Stimulated activated CD4-positive, alpha-beta T cell treated with anti-CD3 and anti-CD28 coated beads, TNF-alpha, amount 100 ng/mL, for 24 hours (primary cell): ENCODE results near the gene PIEZO2.
"Not testable (repeated sequence)": the region's sequence is repeated elsewhere in the genome, so short reads cannot be mapped to it uniquely, and the experiment has no call there.

ENCODE experiments used
- DNase-seq, 3 experiments: peaks; one replicate each; pipeline ENCODE4 v3.0.0-alpha.2; 2020; ENCODE audit warnings: low read depth in 3 of 3

Gene PIEZO2

DNA sequence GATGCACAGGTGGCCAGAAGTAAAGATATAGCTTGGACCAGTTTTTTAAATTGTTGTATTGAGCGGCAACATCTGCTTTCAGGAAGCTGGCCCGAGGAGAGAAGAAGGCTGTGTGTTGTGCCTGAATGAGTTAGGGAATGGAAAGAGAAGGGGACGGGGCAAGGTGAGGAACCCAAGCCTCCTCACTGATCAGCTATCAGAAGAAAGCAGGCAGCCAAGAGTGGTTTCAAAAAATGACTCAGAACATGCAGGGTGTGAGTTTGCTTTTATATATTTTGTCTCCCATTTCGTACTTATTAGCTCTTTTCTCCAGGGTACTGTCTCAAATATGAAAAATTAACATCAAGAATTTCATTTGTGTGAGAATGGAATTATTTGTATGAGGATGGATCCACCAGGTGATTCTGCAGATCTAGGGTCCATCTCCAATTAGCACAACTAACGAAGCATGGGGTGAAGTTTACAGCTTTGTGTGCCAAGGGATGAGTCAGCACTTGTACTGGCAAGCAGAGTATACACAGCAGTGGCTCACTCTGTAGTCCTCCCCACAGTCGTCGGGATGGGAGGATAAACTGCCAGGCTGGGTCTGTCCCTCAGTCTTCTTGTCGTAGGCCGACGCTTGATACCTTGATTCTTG is 175.7 kb downstream of the PIEZO2 start:
- DNase-seq = no peak

DNA sequence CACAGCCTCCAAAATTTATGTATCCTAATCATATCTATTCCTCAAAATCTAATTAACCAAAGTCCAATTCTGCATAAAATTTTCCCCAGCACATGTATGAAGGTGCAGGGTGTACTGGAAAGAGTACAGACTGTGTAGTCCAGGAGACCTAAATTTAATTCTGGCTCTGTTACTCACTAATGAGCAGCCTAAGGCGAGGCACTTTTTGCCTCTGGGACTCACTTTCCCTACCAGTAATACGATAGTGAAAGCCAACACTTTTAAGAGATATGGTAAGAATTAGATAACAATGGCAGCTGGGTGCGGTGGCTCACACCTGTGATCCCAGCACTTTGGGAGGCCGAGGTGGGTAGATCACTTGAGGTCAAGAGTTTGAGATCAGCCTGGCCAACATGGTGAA is 177.7 kb downstream of the PIEZO2 start:
- no peak for DNase-seq

DNA sequence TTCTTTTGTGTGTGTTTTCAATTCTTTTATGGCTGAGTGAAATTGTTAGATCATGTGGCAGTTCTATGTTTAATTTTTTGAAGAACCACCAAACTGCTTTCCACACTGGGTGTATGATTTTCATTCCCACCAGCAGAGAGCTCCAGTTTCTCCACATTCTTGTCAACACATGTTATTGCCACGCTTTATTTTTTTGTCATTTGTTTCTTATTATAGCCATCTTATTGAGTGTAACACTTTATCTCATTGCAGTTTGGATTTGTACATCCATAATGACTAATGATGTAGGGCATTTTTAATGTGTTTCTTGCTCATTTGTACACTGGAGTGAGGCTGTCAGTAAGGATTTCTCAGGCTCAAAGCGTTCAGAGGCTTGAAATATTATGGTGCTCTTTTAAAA is 184.2 kb downstream of the PIEZO2 start:
- DNase-seq = no peak

DNA sequence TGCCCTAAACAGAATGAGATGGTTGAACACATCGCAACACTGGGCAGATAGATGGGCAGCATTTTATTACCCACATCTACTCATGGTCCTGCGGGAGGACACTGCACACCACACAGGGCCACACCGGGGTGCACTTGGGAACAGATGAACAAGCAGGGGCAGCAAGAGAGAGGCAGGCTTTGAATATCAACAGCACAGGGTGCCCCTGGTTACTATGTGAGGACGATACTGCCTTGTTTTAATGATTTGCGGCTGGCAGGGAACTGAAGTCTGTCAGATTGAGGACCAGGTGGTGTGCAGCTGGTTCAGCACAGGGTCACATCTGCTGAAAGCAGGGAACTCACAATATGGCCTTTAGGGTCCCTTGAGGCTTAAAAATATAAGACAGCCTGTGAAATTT is 195.7 kb downstream of the PIEZO2 start:
- DNase-seq = no peak

DNA sequence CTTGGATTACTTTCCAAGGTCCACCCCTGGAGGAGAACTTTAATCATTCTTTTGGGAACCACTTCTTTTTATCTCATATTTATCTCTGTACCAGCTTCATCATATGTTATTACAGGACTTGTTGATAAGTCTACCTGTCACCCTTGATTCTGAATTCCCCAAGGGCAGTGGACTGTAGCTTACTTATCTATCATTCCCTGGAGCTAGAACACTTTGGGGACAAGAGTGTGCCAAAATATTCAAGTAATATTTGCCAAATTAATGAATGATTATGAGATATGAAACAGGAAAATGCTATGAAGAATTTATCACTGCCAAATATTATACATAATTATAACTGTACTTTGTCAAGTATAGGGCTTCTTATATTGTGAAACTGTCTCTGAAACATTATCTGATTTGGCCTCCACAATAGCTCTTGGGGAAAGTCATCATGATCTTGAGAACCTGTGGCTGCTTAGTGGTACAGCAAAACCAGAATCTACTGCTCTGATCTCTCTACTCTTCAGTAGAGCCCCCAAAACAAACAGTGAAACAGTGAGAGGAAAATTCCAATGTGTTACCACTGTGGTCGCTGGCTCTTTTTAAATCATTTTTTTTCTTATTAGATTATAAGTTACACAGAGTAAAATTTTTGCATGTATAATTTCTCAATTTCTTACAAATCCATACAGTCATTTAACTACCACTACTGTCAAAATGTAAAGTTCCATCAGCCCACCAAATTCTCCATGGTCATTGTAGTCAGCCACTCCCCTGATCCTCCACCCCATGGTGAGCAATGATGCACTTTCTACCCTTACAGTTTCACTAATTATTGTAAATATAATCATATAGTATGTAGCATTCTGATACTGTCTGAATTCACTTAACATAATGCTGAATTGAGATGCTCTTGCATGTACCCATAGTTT is 197.5 kb downstream of the PIEZO2 start:
- DNase-seq = no peak

DNA sequence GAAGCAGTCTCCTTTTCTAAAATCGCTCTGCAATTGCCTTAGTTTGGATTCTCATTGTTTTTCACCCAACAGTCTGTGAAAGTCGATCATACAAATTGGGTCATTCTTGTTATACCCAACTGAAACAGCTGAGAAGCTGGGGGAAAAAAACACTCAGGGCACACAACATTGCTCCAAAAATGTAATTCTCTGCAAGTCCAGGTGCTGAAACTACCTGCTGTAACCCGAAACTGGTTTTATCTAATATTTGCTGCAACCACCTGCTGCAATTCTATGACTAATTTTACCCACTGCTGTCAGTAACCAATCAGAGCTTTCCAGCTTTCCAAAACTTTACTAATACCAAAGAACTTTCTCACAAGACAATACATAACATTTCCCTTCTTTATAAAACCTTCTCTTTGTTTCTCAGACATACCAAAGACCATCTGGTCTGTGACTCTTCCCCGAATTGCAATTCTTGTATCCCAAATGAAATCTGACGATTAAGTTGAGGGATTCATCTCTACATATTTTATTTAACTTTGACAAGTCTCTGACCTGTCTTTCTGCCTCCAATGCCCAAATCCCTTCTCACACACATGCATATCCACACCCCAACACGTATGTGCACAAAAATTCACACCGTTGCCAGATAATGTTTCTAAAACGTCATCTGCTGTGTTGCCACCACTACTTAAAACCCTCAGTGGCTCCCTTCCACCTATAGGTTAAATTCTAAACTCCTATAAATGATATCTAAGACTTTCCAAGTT is 198.3 kb downstream of the PIEZO2 start:
- no peak for DNase-seq

DNA sequence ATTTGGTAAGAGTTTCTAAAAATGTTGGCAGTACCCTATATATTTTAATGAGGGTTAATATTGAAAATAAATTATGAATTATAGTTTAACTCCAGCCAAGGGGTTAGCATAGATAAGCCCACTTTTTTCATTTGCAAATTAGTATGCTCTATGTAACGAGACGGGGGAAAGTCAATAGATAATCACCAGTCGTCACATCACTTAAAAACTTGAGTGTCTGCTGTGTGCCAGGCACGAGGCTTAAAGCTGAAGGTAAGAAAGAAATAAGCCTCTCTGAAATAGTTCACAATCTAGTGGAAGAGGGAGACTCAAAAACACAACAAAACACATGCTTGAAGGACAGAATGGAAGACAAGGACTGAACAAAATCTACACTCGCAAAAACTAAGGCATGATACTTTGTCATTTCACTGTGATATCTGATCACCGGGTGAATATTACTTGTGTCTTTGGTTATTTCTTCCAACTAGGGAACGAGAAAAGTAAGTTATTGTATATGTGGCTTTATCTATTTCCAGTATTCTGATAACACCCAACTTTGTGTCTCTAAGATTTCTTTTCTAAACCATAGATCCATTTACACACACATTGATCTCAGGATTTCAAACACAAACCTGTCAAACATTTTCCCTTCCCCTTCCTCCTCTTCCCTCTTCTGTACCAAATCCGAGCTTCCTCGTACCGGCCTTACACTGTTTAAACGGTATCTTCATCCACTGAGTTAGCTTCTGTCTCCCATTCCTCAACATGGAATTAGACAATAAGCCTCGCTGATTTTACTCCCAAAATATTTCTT is 199.1 kb downstream of the PIEZO2 start:
- no peak for DNase-seq

DNA sequence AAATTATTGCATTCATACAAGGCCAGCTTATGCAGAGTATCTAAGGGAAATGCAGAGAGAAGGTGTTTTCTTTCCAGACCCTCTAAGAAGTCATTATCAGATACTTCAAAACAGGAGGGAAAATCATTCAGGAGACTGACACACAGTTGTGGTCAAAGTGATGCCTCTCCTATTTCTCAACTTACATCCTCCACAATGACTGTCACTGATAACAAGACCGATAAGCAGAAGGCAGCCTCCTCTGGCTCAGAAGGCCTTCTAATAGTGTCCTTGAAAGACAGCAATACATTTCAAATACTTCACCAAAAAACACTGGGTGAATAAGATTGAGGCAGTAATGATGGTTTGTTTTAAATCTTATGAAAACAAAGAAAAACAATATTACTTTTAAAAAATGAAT is 199.7 kb downstream of the PIEZO2 start:
- DNase-seq = no peak

DNA sequence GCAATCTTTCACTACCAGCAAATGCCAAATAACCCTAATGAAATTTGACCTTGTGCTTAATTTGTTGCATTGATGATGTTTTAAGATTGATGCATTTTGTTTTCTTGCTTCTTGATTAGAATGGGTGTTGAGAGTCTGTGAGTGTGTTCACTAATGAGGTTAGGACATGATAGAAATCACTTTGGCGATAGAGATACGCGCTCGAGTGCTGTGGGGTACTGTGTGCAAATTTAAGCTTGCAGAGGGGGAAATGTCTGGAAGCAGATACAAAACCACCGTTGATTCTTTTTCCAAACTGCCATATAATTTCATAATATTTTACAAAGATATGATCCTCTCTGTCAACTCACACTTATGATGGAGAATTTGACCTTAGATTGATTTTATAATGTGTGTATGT is 200.9 kb downstream of the PIEZO2 start:
- no peak for DNase-seq

DNA sequence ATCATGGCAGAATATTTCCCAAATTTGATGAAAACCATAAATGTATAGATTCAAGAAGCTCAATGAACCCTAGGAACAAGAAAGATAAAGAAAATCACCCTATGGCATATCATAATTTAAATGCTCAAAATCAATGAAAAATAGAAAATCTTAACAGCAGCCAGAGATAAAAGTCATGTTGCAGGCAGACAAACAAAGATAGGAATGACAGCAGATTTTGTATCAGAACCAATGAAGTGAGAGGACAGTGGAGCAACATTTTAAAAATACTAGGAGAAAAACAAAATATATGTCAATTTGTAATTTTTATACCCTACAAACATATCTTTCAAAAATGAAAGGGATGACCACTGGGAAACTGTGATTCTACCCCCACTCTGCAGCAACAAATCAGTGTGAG is 203.3 kb downstream of the PIEZO2 start:
- no peak for DNase-seq

DNA sequence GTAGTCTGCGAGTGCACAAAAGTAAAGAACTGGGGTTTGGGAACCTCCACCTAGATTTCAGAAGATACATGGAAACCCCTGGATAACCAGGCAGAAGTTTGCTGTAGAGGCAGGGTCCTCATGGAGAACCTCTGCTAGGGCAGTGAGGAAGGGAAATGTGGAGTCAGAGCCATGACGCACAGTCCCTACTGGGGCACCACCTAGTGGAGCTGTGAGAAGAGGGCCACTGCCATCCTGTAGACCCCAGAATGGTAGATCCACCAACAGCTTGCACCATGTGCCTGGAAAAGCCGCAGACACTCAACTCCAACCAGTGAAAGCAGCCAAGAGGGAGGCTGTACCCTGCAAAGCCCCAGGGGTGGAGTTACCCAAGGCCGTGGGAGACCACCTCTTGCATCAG is 206.4 kb downstream of the PIEZO2 start:
- DNase-seq = no peak

DNA sequence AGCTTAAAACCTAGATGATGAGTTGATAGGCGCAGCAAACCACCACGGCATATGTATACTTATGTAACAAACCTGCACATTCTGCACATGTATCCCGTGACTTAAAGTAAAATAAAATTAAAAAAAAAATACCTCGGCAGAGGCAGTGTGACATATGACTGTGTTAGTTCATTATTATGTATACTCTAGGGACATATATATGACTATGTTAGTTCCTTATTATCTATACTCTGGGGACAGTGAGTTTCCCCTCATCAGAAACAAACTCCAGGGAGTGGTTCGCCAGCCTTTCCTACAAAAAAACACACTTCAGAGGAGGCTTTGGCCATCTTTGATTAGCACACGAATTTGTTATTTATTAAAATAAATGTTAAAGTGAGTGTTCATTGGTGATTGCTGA is 209.5 kb downstream of the PIEZO2 start:
- no peak for DNase-seq

DNA sequence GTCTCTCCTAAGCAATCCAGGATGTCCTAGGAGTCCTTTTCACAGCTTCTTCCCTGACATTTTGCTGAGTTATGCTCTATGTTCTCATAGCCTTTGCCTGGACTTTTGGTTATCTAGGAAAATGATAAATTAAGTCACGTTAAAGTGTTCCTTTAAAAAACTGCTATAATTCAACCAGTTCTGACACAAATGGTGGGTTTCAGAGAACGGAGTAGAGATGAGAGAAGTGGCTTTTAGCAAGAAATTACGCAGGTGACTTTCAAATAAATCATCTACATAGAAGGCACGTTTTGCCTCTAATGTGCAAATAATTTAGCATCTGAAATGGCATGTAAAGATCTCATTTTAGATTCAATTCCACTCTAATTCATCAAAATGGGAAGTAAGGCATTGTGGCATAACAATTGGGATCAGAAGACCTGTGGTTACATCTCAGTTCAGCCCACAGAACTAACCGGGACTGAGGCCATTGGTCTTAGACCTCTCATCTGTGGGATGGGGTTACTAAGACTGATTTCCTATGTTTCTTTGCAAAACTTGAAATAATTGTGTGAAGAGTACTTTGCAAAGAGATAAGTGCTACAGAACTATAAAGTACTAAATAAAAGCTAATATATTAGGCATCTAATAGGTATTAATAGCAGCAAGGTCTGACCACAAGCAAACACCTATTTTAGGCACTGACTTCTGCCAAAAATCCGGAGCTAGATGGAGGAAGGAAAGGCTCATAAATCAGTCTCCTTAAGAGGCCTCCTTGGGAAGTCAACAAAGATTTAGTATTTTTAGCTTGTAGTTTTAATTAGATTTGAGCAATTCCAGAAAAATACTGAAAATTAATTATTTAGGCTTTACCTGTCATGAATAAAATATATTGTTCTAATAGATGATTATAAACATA is 211.4 kb downstream of the PIEZO2 start:
- DNase-seq = no peak

DNA sequence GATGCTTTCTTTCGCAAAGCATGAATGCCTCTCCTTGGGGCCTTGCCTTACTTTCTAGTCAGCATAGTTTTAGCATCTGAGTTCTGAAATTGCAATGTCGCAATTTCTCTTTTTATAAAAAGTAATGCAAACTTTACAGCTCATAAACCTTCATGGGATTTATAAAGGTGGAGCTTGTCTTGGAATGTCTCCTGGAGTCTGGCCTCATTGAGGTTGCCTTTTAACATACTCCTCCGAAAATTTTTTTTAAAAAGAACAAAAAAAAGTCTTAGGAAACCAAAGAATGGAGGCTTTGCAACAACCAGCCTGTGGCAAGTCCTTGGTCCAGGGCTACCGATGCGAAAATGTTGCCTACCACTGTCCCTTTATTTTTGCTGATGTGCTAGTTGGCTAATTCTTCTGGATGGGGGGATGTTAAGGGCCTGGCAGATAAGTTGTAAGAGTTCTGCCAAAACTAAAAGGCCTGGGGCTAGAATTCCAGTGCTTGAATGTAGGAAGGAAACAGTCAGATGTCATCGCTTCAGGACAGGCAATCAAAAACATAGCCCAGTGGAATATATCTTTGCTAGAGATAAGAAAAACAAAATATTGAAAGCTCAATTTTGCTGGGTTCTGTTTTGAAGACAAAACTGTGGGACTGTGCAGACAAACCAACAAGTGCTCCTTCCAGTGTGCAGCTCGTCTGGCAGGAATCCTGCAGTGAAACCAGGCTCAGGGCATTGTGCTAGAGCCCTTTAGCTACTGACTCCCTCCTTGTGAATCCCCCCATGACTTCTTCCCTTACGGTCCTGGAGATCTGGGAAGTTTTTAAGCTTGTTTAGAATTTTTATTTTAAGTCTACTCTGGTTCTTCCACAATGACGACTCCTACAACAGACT is 213.0 kb downstream of the PIEZO2 start:
- no peak for DNase-seq

DNA sequence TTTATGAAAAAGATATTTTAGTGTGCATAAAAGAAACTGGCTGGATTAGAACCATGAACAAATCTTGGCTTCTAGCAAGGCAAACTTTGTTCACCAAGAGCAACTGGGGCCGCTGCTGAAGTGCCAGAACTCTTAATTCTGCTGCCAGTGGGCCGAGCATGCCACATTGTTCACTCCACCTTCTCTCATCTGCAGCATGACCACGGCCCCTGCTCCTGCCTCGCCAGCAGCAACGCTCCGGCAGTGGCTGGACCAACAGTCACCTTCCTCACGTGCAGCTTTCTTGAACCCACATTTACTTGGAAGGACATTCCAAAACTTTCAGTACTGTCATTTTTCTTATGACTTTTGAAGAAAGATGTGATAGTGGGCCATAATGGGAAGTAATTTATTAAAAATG is 213.8 kb downstream of the PIEZO2 start:
- DNase-seq = no peak

DNA sequence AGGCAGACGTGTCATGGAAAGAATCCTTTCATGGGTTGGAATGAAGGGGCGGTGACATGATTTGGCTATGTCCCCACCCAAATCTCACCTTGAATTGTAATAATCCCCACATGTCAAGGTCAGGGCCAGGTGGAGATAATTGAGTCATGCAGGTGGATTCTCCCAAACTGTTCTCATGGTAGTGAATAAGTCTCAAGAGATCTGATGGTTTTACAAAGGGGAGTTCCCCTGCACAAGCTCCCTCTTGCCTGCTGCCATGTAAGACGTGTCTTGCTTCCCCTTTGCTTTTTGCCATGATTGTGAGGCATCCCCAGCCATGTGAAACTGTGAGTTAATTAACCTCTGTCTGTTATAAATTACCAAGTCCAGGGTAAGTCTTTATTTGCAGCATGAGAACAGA is 215.7 kb downstream of the PIEZO2 start:
- DNase-seq = not testable (repeated sequence)

DNA sequence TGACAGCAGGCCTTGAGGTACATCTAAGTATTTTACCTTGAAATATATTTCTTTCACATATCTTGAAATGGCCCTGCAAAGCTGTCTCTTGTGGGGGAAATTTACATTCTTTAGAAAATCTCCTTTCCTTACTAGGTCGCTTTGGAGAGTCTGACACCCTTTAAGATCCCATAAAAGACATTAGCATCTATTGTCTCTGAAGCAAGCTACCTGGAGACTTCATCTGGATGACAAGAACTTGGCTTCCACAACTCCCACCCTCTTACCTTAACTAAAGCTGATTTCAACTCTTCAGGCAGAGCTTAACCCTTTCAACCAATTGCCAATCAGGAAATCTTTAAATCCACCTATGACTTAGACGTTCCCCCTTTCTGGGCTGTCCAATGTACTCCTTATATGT is 219.3 kb downstream of the PIEZO2 start:
- no peak for DNase-seq

DNA sequence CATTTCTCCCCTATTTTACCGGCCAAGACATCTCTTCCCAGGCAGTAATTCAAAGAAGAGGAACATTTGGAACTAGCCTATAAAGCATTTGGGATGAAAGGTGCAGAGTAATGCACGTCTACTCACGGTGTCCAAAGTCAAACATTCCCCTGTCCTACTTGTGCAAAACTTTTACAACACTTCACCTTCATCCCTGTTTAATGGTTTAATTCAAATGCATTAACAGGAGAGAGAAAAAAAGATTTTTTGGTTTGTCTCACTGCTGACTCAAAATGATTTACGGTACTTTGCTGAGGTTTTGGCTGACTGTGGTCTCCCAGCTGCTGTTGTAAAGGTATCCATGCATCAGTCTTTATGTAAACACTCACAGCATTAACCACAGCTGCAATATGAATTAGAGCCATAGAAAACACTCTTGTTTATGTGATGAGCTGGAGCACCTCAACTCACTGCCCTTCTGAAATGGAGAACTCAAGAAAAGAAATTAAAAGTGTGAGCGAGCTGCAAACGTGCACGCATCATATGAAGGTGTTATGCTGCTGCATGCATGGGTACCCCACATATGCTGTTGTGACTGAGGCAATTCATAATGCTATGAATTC is 220.5 kb downstream of the PIEZO2 start:
- DNase-seq = no peak

DNA sequence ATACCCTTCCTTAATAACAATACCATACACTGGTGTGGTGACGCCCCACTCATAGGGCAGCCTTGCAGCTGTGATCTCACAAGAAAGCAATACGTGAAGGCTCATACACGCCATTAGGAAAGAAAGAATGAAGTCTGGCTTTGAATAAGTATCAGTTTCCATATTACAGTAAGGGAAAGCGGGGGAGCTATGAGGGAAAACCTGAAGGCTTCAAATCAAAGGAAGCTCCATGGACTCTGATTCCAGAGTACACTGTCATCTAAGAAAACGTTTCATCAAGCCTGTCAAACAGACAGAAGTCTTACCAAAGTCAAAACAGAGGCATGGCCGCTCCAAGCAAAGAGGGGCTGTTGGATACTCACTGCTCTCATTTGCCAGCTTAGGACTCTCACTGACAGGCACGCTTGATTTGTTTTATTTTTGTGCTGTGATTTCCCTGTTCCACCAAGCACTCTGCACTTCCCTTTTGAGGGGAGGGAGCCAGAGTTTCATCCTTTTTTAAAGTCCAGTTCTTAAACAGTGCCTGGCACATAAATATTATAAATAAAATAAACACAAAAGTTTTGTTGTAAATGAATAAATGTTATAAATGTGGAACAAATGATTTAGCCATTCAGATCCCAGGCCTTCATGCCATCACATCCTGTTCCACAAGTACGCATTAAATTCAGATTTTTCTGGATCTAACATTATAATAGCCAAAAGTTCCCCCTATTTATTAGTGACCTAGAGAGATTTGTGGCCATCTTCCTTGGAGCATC is 221.2 kb downstream of the PIEZO2 start:
- DNase-seq = no peak
